Umbilical cord (tissue), 2 donors: ENCODE results near the gene PCCA. TPM values are rescaled to one million over a fixed set of nuclear protein-coding genes. Genes with fewer than 3 reads are reported as not detected.
"Not testable (repeated sequence)": the region's sequence is repeated elsewhere in the genome, so short reads cannot be mapped to it uniquely, and the experiment has no call there.

Experiments
- DNase-seq: peaks from one replicate; pipeline ENCODE4 v3.0.0-alpha.2; 2015; ENCODE audit warnings: low spot score
- total RNA-seq: library from RNA; depleted of rRNA; stranded (reverse); fragments of >200 nt; gene quantifications from one replicate; pipeline ENCODE4 v1.2.3, GENCODE V29; 2014; ENCODE audit warnings: low replicate concordance; ENCODE audit not compliant: insufficient read depth

PCCA gene
- total RNA-seq, 1 donor from 2014 or later: 70.3 TPM

- DNase-seq: peak; percentile 46
Measured at GRCh38 chr13:100541897-100542825, 453.3 kb downstream of the PCCA start.

GRCh38 chr13:100542826-100543156 is 453.9 kb downstream of the PCCA start:
- DNase-seq: peak; percentile 40

GRCh38 chr13:100543872-100544602 is 455.1 kb downstream of the PCCA start:
- DNase-seq: no peak

DNA sequence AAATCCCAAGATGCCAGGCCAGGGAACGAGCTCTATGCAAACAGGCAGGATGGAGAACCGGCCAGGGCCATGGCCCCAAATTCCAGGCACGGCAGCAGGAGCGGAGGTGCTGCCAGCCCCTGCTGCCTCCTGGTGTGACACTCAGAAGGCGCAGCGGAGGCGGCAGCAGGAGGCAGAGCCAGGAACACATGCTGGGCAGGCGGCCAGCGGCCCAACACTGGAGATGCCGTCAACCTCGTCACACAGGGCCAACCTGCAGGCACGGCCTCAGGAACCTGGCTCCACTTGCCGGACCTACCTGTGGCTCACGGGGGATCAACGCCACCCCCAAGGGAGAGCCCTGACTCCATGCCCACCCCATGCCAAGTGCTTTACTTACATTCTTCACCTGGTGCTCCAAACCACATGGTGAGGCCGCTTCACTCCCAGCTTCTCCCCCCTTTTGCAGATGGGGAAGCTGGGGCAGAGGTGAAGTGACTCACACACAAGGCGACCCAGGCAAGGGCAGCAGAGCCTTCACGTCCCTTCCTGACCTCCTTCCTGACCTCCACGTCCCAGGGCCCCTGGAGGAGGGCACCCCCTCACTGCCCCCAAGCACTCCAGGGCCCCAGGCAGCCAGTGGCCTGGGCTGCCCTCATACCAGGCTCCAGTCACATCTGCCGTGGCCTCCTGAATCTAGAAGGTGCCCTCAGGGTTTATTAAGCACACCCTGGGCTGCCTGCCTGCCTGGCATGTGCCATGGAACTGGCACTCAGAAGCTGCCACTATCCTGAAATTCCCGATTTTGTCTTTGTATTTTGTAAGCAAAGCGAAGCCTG is 456.2 kb downstream of the PCCA start:
- DNase-seq: no peak

DNA sequence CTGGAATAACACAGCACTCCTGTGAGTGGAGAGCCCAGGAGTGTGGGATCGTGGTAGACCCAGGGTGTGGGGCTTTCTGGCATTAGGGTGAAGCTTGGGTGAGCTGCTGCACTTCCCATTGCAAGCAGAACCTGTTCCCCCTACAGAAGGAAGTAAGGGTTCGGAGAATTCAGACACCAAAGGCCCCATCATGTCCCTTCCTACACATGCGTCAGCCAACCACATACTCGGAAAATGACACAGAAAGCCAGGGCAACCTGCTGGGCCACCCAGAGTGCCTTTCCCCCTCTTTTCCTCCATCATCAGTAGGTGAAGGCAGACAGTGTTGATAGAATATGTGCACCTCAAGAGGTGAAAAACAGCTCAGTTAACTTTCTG is 456.8 kb downstream of the PCCA start:
- DNase-seq: no peak

GRCh38 chr13:100546713-100547405 is 458.0 kb downstream of the PCCA start:
- DNase-seq: no peak

DNA sequence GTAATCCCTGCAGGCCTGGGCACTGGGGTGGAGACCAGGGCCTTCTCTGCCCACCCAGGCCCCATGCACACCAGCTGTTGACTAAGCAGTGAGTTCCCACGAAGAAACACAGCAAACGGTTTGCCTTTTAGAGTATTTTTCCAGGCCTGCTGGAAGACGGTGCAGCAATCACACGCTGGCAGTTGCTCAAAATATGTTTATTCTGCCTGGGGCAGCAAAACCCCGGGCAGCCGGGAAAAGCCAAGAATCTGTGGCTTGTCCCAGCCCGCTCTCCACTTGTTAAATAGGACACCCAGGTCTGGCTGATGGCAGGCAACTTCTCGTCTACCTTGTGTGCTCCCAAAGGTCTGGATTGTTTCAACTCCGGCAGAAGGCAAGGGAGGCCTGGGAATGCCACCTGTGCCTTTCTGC is 458.9 kb downstream of the PCCA start:
- DNase-seq: peak; percentile 69

GRCh38 chr13:100549316-100549715 is 460.4 kb downstream of the PCCA start:
- DNase-seq: no peak

GRCh38 chr13:100552755-100553154 is 463.9 kb downstream of the PCCA start:
- no peak for DNase-seq

- DNase-seq: peak; percentile 45
Measured at GRCh38 chr13:100559886-100560285, 471.0 kb downstream of the PCCA start.

- no peak for DNase-seq
Measured at GRCh38 chr13:100560498-100561157, 471.7 kb downstream of the PCCA start.

- DNase-seq: no peak
Measured at GRCh38 chr13:100561158-100561499, 472.2 kb downstream of the PCCA start.

GRCh38 chr13:100561599-100562204 is 472.8 kb downstream of the PCCA start:
- no peak for DNase-seq

DNA sequence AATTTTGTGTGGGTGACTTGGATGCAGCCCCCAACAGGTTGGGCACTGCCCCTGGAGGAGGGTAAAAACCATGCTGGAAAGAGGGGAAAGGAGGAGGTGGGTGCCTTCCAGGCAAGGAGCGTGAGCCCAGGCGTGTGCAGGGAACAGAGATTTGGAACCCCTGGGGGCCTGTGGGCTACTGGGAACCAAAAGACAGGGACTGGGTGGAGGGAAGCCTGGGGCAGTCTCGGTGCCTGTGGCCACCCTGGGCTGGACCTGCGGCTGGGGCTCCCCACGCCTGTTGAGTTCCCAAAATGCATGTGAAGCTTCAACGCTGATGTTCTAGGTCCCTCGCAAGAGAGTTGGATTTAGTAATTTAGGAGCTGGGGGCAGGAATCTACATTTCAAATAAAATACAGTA is 474.9 kb downstream of the PCCA start:
- DNase-seq: no peak

- DNase-seq: no peak
Measured at GRCh38 chr13:100564444-100565223, 475.7 kb downstream of the PCCA start.

GRCh38 chr13:100565286-100565685 is 476.4 kb downstream of the PCCA start:
- DNase-seq: no peak

GRCh38 chr13:100566543-100566942 is 477.6 kb downstream of the PCCA start:
- DNase-seq: no peak

GRCh38 chr13:100573121-100573520 is 484.2 kb downstream of the PCCA start:
- DNase-seq: peak; percentile 32

DNA sequence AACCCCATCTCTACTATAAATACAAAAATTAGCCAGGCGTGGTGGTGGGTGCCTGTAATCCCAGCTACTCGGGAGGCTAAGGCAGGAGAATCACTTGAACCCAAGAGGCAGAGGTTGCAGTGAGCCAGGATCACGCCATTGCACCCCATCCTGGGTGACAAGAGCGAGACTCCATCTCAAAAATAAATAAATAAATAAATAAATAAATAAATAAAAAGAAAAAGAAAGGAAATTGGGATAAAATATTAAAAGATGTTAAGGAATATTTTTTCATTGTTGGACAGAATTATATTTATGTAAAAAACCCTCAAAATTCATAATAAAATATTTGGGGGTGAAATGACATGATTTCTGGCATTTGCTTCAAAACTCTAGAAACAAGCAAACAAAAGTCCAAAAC is 488.3 kb downstream of the PCCA start:
- not testable (repeated sequence) for DNase-seq
